Gastroesophageal sphincter (tissue), 3 donors: ENCODE results near the gene TAF1.
"Not testable (repeated sequence)": the region's sequence is repeated elsewhere in the genome, so short reads cannot be mapped to it uniquely, and the experiment has no call there.

Source experiments
- EP300 ChIP-seq: sonication (generic); formaldehyde crosslinking; IDR thresholded peaks from one replicate; pipeline ENCODE4 v1.6.1; 2017; ENCODE audit warnings: antibody characterized with exemption, mild to moderate bottlenecking
- POLR2A ChIP-seq, 2 donors: fragments of 450-650 bp; IDR thresholded peaks; one replicate each; pipeline ENCODE4 v1.6.1; 2017; ENCODE audit warnings: antibody characterized with exemption in 2 of 2, mild to moderate bottlenecking in 2 of 2, moderate library complexity in 1 of 2
- POLR2AphosphoS5 ChIP-seq: sonication (generic); formaldehyde crosslinking; IDR thresholded peaks from one replicate; pipeline ENCODE4 v1.6.1; 2017; ENCODE audit warnings: antibody characterized with exemption
- TF ChIP-seq, protein P1 (sequence below), 4 experiments: fragments of 200-600 bp in 2 of 4; fragments of 450-650 bp in 2 of 4; sonication (generic) in 1 of 4; IDR thresholded peaks; one replicate each; pipeline ENCODE4 v1.5.1; 2017 to 2019; ENCODE audit warnings: antibody characterized with exemption in 4 of 4, mild to moderate bottlenecking in 2 of 4, moderate library complexity in 2 of 4

GRCh38 chrX:71416260-71416659 is 50.1 kb downstream of the TAF1 start:
- TF ChIP-seq, protein P1, sequence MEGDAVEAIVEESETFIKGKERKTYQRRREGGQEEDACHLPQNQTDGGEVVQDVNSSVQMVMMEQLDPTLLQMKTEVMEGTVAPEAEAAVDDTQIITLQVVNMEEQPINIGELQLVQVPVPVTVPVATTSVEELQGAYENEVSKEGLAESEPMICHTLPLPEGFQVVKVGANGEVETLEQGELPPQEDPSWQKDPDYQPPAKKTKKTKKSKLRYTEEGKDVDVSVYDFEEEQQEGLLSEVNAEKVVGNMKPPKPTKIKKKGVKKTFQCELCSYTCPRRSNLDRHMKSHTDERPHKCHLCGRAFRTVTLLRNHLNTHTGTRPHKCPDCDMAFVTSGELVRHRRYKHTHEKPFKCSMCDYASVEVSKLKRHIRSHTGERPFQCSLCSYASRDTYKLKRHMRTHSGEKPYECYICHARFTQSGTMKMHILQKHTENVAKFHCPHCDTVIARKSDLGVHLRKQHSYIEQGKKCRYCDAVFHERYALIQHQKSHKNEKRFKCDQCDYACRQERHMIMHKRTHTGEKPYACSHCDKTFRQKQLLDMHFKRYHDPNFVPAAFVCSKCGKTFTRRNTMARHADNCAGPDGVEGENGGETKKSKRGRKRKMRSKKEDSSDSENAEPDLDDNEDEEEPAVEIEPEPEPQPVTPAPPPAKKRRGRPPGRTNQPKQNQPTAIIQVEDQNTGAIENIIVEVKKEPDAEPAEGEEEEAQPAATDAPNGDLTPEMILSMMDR (IDR thresholded peaks at IDR 0.05), result not testable (repeated sequence)
- not testable (repeated sequence) for TF ChIP-seq POLR2AphosphoS5; POLR2A (IDR thresholded peaks at IDR 0.05); EP300
